SK-MEL-5 (cell line): ENCODE measurements around the gene CLDN22. TPM values are rescaled to one million over a fixed set of nuclear protein-coding genes. Genes with fewer than 3 reads are reported as not detected.

Experiments
- DNase-seq: peaks from one replicate; pipeline ENCODE4 v3.0.0-alpha.2; 2016; ENCODE audit warnings: low read depth, low spot score
- in situ Hi-C: cut with HindIII; loops from 2 replicates; pipeline ENCODE4 v1.10.0; 2016; ENCODE audit warnings: low sequenced_read_pairs, high pct_unique_total_duplicates, low pct_unique_long_range_greater_than_20kb
- total RNA-seq: library from RNA; depleted of rRNA; stranded (reverse); fragments of >200 nt; shearing (Covaris generic); gene quantifications from 2 replicates; pipeline ENCODE4 v1.2.3, GENCODE V29; 2014

Gene CLDN22
- total RNA-seq, 1 experiment from 2014 or later: not detected

DNA sequence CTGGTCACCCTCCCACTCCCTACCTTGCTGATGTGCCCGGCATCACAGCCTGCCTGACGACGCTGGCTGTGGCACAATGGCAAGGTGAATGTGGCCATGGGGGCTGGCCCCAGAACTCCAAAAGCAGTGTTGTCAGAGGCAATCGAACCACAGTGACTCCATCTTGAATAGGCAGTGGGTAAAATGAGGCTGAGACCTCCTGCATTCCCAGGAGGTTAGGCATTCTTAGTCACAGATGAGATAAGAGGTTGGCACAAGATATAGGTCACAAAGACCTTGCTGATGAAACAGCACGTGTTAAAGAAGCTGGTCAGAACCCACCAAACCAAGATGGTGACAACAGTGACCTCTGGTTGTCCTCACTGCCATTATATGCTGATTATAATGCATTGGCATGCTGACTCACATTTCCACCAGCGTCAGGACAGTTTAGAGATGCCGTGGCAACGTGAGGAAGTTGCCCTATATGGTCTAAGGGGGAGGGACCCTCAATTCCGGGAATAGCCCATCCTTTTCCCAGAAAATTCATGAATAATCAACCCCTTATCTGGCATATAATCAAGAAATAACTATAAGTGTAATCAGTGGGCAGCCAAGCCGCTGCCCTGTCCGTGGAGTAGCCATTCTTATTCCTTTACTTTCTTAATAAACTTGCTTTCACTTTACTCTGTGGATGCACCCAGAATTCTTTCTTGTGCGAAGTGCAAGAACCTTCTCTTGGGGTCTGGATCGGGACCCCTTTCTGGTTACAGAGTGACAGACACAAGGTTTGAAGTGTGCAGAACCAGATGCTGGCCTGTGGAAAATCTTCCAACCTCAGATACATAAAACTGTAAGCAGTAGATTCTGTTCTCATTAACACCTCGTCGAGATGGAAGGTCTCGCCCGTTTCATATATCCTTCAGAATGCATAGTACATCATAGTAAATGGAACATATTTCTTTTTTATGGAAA is 28.9 kb upstream of the CLDN22 start:
- in situ Hi-C loops: no loop called here
- DNase-seq: no peak

DNA sequence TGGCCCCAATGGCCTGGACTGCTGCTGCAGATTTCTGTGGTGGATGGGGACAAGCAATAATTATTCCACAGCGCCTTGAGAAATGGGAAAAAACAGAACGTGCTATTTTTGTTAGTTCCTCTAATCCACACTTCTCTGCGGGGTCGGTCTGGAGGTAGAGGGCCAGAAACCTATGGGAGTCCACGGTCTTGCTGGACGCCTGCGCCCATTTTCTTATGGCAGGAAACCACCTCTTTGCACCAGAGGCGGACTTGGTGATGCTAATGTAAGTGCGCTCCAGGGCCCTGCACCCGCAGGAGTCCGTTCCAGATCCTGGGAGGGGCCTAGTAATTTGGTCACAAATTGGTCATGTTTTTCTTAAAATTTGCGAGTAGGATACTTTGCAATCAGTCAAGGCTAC is 28.1 kb upstream of the CLDN22 start:
- in situ Hi-C loops: no loop called here
- no peak for DNase-seq

DNA sequence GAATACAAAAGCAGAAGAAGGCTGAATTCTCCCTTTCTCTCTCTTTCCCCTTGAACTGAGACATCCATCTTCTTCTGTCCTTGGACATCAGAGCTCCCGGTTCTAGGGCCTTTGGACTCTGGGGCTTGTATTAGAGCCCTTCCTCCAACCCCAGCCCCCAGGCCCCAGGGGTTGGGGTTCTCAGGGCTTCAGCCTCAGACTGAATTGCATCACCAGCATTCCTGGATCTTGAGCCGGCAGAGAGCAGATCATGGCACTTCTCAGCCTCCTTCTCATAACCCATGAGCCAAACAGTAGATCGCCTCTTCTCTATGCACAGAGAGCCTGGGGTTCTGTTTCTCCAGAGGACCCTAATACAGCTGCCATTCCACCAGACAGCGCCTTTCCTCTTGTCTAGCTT is 27.5 kb upstream of the CLDN22 start:
- in situ Hi-C loops: no loop called here
- DNase-seq: no peak

DNA sequence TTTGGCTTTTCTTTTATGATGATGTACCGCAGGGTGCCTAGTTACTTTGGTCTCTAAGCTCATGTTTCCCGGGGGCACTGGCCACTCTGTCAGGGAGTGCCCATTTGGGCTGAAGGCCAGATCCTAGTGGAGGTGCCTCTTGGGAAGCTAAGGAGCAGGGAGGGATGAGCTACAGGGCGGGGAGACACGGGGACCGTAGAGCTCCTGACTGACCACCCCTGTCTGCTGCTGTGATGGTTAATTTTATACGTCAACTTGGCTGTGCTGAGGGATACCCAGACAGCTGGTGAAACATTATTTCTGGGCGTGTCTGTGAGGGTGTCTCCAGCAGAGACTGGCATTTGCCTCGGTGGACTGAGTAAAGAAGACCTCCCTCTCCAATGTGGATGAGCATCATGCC is 27.1 kb upstream of the CLDN22 start:
- no peak for DNase-seq
- in situ Hi-C loops: no loop called here

DNA sequence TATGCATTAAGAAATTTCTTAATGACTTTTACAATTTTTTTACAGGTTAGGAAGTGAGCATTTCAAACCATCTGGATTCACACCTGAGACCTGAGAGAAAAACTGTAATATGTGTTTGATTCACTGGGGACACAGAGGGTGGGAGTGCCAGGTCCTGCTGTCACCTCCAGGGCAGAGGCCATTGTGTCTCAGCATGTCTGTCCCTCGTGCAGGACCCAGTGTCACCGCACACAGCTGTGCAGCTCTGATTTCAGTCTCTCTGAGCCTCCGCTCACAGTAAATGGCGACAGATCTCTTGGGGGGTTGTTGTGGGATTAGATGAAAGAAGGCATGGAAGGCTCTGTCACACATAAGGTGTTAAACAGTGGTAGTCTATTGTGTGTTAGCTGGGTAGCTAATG is 25.2 kb upstream of the CLDN22 start:
- in situ Hi-C loops: no loop called here

DNA sequence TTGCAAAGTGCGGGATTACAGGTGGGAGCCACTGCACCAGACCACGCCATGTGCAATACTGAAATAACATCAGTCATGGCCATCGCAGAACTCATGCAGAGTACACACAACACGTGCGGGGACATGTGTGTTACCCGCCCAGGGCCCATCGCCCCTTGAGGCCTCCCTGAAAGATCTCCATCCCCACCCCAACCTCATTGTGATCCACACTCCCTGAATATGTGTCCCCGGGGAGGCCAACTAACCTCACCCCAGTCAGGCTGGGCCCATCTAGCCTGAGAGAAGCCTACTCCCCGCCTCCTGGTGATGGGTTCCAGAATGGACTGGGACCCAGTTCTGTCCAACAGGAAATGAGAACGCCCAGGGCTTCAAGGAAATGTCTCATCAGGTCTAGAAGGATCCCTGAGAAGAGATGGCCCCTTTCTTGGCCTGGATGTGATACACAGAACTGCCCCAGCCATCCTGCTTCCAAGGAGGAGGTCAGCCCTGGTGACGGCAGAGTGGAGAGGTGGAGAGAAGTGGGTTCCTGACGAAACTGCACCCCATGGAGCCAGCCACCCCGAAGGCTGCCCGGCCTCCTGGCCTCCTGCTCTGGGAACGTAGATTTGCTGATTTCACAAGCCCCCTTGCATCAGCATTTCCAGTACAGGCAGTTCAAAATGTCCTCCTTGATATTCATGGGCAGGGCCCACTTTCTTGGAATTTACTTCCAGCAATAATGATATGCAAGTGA is 24.6 kb upstream of the CLDN22 start:
- DNase-seq: no peak
- in situ Hi-C loops: no loop called here

More for the DNA sequence above, 25.2 kb upstream of the CLDN22 start:
- no peak for DNase-seq

DNA sequence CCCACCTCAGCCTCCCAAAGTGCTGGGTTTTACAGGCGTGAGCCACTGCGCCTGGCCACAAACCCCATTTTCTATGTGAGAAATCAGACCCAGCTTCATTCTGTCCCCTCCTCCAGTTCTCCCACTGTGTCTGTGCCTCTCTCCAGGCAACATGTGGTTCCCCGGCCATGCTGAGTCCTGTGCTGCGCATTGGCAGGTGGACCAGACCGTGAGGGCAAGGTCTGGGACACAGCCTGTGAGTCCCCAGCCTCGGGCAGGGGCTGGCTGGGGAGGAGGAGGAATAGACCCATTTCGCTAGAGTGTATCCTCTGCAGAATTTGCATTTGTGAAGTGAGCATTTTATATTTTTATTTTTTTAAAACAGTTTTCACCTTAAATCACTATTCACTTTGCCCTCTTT is 23.7 kb upstream of the CLDN22 start:
- in situ Hi-C loops: no loop called here
- DNase-seq: no peak

DNA sequence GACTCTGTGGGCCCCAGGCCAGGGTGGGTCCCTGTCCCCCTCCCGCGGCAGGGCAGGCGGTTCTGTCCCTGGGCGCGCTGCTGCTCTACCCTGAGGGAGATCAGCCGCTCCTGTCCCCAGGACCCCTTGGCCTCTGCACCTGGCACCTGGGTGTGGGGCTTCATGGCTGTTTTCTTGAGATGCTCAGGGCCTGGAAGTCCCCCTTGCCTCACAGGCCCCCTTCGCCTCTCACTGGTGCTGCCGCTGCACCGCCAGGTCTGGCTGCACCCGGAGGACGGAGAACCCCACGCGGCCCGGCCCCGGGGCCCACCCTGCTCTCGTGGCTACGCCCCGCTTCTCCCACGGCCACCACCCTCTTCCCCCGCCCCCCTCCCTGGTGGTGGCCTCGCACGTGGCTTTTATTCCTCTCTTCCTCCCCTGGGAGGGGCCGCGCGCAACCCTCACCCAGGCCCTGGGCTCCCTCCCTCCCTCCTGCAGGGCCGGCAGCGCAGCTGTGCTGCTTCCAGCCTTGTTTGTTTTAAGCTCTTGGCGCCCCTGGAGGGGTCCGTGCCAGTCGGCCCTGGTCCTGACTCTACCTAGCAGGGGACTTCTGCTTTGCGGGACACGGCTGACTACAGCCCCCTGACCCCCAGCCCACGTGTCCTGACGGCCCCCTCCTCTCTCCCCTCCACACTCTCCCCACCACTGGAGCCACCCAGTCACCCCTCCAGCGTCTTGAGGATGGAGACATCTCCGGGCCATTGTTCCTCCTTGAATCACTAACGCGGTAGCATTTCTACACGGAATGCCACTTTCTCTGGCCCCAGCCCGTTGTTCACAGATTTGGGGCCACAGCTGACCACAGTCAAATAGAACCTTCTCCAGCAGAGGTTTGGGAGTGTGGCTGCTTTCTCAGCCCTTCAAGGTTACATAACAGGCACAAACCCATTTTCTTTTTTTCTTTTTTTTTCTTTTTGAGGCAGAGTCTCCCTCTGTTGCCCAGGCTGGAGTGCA is 22.8 kb upstream of the CLDN22 start:
- DNase-seq: no peak
- in situ Hi-C loops: no loop called here

DNA sequence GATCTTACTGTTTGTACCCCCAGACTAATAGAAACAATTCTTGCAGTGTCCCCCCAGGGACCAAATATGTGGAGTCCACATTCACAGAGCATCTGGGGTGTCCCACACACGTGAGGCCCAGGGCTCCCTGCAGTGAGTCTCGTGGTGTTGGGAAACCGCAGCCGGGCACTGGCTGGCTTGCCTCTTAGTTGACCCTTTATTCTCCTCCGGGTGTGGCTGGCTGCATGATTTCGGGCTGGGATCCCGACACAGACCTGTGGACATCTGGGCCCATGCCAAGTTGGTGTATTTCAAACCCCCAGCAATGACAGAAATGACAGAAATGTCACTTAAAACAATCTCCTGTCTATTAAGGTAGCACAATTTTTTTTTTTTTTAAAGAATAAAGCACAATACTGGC is 17.8 kb upstream of the CLDN22 start:
- in situ Hi-C loops: no loop called here
- DNase-seq: no peak

DNA sequence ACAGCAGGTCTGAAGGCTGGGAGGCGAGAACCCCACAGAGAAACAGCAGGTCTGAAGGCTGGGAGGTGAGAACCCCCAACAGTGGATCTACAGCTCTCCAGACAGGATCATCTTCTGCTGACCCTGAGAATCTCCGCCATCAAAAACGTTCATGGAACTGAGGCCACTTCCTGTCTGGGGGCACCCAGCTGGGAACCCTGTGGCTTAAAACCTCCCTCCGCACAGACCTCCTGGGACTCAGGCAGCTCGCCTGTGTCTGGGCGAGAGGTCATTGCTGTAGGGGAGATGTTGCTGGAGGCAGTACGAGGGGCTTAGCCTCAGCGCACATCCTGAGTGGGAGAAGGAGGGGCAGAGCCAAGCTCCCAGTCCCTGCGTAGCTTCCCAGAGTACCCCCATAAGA is 17.3 kb upstream of the CLDN22 start:
- DNase-seq: no peak
- in situ Hi-C loops: no loop called here

DNA sequence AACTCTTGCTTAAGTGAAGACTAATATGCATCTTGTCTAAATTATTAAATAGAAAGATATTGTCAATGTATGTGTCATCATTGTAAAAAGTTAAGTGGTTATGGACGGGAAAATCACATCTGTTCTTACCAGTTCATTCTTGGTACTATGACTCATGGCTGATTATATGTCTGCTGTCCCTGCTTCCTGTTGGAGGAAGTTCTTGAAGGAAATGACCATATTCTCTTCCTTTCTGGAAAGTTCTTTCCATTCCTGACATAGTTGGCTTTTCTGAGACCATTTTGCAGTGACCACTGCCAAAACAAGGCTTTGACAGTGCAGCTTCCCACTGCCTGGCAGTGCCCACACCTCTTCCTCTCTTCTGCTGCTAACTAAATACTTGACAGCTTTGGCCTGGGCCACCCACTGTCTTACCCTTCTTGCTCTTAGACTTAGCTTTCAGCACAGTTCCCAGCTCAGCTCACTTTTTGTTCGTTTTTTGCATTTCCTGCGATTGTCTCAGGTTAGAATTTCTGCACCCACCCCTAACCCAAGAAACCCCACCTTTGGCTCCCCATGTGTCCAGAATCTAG is 15.4 kb upstream of the CLDN22 start:
- in situ Hi-C loops: no loop called here
- DNase-seq: no peak

DNA sequence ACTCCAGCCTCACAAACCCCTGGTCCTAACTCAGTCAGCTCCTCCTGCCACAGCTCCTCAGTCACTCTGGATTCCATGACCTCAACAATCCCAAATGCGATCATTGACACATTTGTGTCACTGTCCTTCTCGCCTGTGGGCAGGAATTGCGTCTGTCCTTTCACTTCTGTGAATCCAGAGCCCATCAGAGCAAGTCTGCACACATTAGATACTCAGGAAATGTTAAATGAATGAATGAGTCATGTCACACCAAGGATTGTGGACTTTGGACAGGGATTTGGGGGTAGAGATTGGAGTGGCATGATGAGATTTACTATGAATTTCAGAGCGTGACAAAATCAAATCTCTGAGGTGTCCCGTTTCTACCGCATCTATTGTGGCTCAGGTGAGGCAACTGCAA is 13.9 kb upstream of the CLDN22 start:
- in situ Hi-C loops: no loop called here
- DNase-seq: no peak

DNA sequence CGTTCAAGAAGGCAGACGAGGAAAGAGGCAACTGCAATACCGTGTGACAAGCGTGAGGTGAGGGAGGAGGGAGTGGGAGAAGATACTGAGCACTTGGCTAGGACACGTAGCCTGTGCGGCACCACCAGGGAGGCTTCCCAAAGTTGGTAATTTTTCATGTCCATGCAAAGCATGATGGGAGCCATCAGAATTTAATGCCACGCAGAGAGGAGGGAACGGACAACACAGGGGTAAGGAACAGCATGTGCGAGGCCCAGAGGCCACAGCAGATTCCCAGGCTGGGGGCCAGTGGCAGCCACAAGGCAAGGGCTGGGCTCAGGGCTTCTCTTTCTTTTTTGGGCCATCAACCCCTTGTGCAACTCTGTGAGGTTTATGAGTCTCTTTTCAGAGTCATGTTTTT is 13.1 kb upstream of the CLDN22 start:
- no peak for DNase-seq
- in situ Hi-C loops: no loop called here

DNA sequence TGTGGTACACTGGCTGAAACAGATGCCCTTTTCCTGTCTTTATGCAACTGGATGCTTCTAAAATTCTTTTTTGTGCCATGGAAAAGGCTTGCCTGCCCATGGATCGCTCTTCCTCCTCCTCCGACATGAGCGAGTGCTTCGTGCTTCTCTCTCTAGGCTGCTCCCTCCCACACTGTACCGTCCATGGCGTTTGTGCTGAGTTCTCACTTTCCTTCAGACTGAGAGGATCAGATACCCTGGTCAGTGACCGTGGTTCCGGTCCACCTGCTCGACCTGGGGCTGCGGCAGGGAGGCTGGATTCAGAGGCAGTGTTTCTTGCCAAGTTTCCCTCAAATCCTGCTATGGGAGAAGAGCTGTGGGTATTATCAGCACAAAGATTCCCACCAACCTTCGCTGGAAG is 12.4 kb upstream of the CLDN22 start:
- in situ Hi-C loops: no loop called here

DNA sequence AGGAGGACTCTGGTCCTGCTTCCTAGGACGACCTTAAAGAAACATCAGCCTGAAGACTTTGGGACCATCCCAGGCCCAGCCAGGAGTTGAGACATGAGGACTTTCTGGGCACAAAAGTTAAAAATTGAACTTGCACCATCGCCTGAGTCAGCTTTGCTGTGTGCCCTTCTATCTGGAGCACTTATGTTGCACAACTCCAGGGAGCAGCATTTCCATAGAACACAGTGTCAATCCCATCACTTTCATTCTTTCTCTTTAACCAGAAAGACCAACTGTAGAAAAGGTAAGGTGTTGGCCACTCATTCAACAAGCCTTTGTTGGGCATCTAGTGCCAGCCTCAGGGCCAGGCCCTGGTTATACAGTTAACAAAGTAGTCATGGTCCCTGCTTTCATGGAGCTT is 10.8 kb upstream of the CLDN22 start:
- in situ Hi-C loops: no loop called here
- DNase-seq: no peak

More for the DNA sequence above, 12.4 kb upstream of the CLDN22 start:
- no peak for DNase-seq

DNA sequence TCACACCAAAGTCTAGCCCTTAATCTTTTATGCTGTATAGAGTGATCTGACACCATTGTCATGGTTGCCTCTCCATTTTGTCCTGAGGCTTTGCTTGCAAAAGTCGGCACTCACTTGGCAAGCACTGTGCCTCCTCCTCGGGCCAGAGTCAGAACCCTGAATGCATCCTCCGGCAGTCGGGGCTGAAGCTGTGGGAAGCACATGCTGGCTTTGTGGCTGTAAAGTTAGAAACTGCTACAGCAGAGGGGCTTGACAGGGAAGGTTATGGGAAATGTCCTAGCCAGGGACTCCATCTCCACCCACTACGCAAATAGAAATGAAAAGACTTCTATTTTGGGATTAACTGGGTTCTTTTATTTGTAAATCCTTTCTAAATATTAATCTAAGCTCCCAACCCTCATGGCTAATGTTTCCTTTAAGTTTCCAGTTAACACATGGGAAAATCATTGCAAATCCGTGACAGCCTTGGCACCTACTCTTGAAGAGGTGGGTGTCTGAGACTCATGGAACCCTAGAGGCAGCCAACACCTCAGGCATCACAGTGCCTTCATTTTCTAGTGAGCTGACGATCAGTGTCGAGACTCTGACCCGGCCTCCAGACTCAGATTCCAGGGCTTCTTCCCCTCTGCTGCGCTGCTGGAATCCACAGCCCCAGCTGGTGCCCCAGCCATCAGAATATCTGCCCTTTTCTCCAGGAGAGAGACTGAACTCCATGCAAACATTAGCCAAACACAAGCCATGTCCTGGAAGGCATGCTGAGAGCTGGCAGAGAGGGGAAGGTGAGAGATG is 10.1 kb upstream of the CLDN22 start:
- in situ Hi-C loops: no loop called here
- no peak for DNase-seq

DNA sequence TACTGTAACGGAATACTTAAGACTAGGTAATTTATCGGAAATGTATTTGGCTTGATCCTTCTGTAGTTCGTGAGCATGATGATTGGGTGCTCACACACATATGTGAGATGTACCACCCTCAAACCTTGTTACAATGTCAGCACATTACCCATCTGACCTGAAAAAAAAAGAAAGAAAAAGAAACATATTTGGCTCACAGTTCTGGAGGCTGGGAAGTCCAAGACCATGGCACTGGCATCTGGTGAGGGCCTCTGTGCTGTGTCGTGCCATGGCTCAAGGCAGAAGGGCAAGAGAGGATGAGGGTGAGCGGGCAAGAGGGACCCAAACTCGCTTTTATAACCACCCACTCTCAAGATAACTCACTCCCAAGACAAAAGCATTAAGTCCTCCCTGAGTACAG is 9.2 kb upstream of the CLDN22 start:
- in situ Hi-C loops: no loop called here
- DNase-seq: no peak
